H1 (cell line): Measurements from ENCODE around the gene RFLNA. TPM values are rescaled to one million over a fixed set of nuclear protein-coding genes. Genes with fewer than 3 reads are reported as not detected.
A peak's percentile ranks its signal among the peaks of the same experiment; 100 is the strongest.

ENCODE experiments used
- CTCF ChIA-PET: fragments of 300-600 bp; sonication (Branson Sonifier 250); formaldehyde crosslinking; loops from one replicate; lab custom pipeline; 2021; ENCODE audit not compliant: partially characterized antibody; lab: Charles Lee
- POLR2A ChIA-PET: fragments of 300-600 bp; sonication (Branson Sonifier 250); formaldehyde crosslinking; loops from one replicate; lab custom pipeline; 2021; ENCODE audit warnings: inconsistent platforms; ENCODE audit not compliant: partially characterized antibody; lab: Charles Lee
- DNase-seq, 2 experiments: peaks; one replicate each; pipeline versions ENCODE4 v3.0.0 to v3.0.0-alpha.2; 2010 to 2022; ENCODE audit warnings: low spot score in 2 of 2, low read depth in 1 of 2, mixed read lengths in 1 of 2
- FAIRE-seq: peaks from 2 replicates; lab custom pipeline; 2011; peaks lifted over from hg19 to GRCh38; lab: Jason Lieb, UNC
- H2AFZ ChIP-seq: 2 replicates; pipeline ENCODE4 v1.8.1; 2012; ENCODE audit warnings: low read length, inconsistent platforms
- H2AK5ac ChIP-seq: 2 replicates; pipeline ENCODE4 v1.6.1; 2013; ENCODE audit warnings: low read depth, low read length
- H2BK120ac ChIP-seq: replicated peaks from 2 replicates; pipeline ENCODE3; 2013; ENCODE audit warnings: low read depth, low read length, inconsistent platforms
- H2BK12ac ChIP-seq: 2 replicates; pipeline ENCODE4 v1.6.1; 2013; ENCODE audit warnings: low read depth, low read length
- H2BK15ac ChIP-seq: 2 replicates; pipeline ENCODE4 v1.6.1; 2013; ENCODE audit warnings: low read length
- H2BK20ac ChIP-seq: 2 replicates; pipeline ENCODE4 v1.6.1; 2013; ENCODE audit warnings: low read length
- H2BK5ac ChIP-seq: 2 replicates; pipeline ENCODE4 v1.6.1; 2013; ENCODE audit warnings: low read depth, low read length
- H3K14ac ChIP-seq: 2 replicates; pipeline ENCODE4 v1.6.1; 2013; ENCODE audit warnings: inconsistent platforms; ENCODE audit not compliant: insufficient read length
- H3K18ac ChIP-seq: 2 replicates; pipeline ENCODE4 v1.6.1; 2013; ENCODE audit warnings: low read length; ENCODE audit errors: extremely low read depth
- H3K23ac ChIP-seq: 2 replicates; pipeline ENCODE4 v1.6.1; 2013; ENCODE audit warnings: inconsistent platforms; ENCODE audit not compliant: insufficient read length
- H3K23me2 ChIP-seq: 2 replicates; pipeline ENCODE4 v1.6.1; 2013; ENCODE audit warnings: low read depth, low read length
- H3K27ac ChIP-seq: 2 replicates; pipeline ENCODE4 v1.6.1; 2011; ENCODE audit warnings: low read depth, low read length, inconsistent platforms
- H3K27me3 ChIP-seq, 4 experiments: replicated peaks in 1 of 4; 1 replicate in 1 of 4; 2 replicates in 3 of 4; pipeline versions ENCODE4 v1.6.1 to v1.8.1; 2011 to 2013; ENCODE audit warnings: low read length in 3 of 4, mild to moderate bottlenecking in 3 of 4, inconsistent platforms in 2 of 4, mixed read lengths in 2 of 4, moderate library complexity in 1 of 4; ENCODE audit not compliant: control insufficient read depth in 3 of 4, insufficient read depth in 3 of 4; ENCODE audit errors: extremely low read depth in 1 of 4
- H3K36me3 ChIP-seq, 4 experiments: 2 replicates each; pipeline versions ENCODE4 v1.6.1 to v1.8.1; 2011 to 2013; ENCODE audit warnings: mild to moderate bottlenecking in 4 of 4, low read length in 3 of 4, moderate library complexity in 2 of 4, control low read depth in 1 of 4, inconsistent platforms in 1 of 4; ENCODE audit not compliant: insufficient read depth in 4 of 4, control insufficient read depth in 2 of 4
- H3K4ac ChIP-seq: replicated peaks from 2 replicates; pipeline ENCODE3; 2013; ENCODE audit warnings: low read length, low read depth, mixed read lengths, inconsistent platforms; ENCODE audit not compliant: insufficient read length
- H3K4me1 ChIP-seq, 4 experiments: replicated peaks in 1 of 4; 1 replicate in 1 of 4; 2 replicates in 3 of 4; pipeline versions ENCODE4 v1.6.1 to v1.8.1; 2011 to 2013; ENCODE audit warnings: low read length in 3 of 4, inconsistent platforms in 2 of 4, mixed read lengths in 1 of 4; ENCODE audit not compliant: insufficient read depth in 4 of 4, control insufficient read depth in 3 of 4
- H3K4me2 ChIP-seq, 2 experiments: 2 replicates each; pipeline versions ENCODE4 v1.6.1 to v1.8.1; 2011 to 2013; ENCODE audit warnings: low read depth in 2 of 2, low read length in 2 of 2, control low read depth in 1 of 2, inconsistent platforms in 1 of 2, mild to moderate bottlenecking in 1 of 2; ENCODE audit not compliant: insufficient read depth in 1 of 2
- H3K4me3 ChIP-seq, 4 experiments: fragments of 200-600, 300-600 bp in 1 of 4; sonication (generic), shearing (Covaris generic), sonication (Bioruptor Twin) in 1 of 4; 2 replicates each; pipeline versions ENCODE4 v1.5.1 to v1.8.1; 2011 to 2016; ENCODE audit warnings: low read length in 4 of 4, low read depth in 3 of 4, control low read depth in 2 of 4, inconsistent platforms in 2 of 4, mild to moderate bottlenecking in 2 of 4, mixed read lengths in 1 of 4, moderate library complexity in 1 of 4; ENCODE audit not compliant: insufficient read depth in 2 of 4; ENCODE audit errors: extremely low read depth in 1 of 4
- H3K56ac ChIP-seq: replicated peaks from 2 replicates; pipeline ENCODE3; 2013; ENCODE audit warnings: low read depth, mild to moderate bottlenecking, mixed read lengths, low read length, inconsistent platforms; ENCODE audit not compliant: insufficient read length
- H3K79me1 ChIP-seq: 2 replicates; pipeline ENCODE4 v1.6.1; 2013; ENCODE audit warnings: low read depth, low read length, control low read depth
- H3K79me2 ChIP-seq, 2 experiments: 2 replicates each; pipeline versions ENCODE4 v1.6.1 to v1.8.1; 2012 to 2013; ENCODE audit warnings: low read length in 2 of 2, mild to moderate bottlenecking in 2 of 2, inconsistent platforms in 1 of 2; ENCODE audit not compliant: insufficient read depth in 2 of 2, control insufficient read depth in 1 of 2
- H3K9ac ChIP-seq, 4 experiments: replicated peaks in 1 of 4; 1 replicate in 1 of 4; 2 replicates in 3 of 4; pipeline versions ENCODE4 v1.6.1 to v1.8.1; 2011 to 2013; ENCODE audit warnings: low read depth in 3 of 4, low read length in 3 of 4, control low read depth in 2 of 4, mild to moderate bottlenecking in 2 of 4, moderate library complexity in 2 of 4, inconsistent platforms in 1 of 4; ENCODE audit errors: extremely low read depth in 1 of 4
- H3K9me3 ChIP-seq, 2 experiments: 2 replicates each; pipeline versions ENCODE4 v1.6.1 to v1.8.1; 2012 to 2013; ENCODE audit warnings: mild to moderate bottlenecking in 2 of 2, moderate library complexity in 2 of 2, control low read depth in 1 of 2, inconsistent platforms in 1 of 2, low read depth in 1 of 2, low read length in 1 of 2, mixed read lengths in 1 of 2; ENCODE audit not compliant: insufficient read depth in 2 of 2
- H4K20me1 ChIP-seq, 2 experiments: replicated peaks in 1 of 2; 2 replicates each; pipeline versions ENCODE3 to v1.8.1; 2011 to 2013; ENCODE audit warnings: inconsistent platforms in 2 of 2, low read length in 2 of 2, mild to moderate bottlenecking in 1 of 2; ENCODE audit not compliant: insufficient read depth in 2 of 2, control insufficient read depth in 1 of 2
- H4K5ac ChIP-seq: 2 replicates; pipeline ENCODE4 v1.6.1; 2013; ENCODE audit warnings: low read length, low read depth, mixed read lengths, inconsistent platforms; ENCODE audit not compliant: insufficient read length
- H4K8ac ChIP-seq: 2 replicates; pipeline ENCODE4 v1.8.0; 2013; ENCODE audit warnings: mild to moderate bottlenecking, moderate library complexity, low read length, inconsistent platforms; ENCODE audit not compliant: insufficient read depth; ENCODE audit errors: extremely low read depth
- H4K91ac ChIP-seq: replicated peaks from 2 replicates; pipeline ENCODE3; 2013; ENCODE audit warnings: low read length, mixed read lengths, inconsistent platforms; ENCODE audit not compliant: insufficient read length
- ASH2L ChIP-seq: fragments of 200-600, 300-600 bp; sonication (generic); IDR thresholded peaks from one replicate; pipeline ENCODE4 v1.7.1; 2017; ENCODE audit warnings: low read length
- EP300 ChIP-seq, 2 experiments: IDR thresholded peaks; 1 replicate in 1 of 2; 2 replicates in 1 of 2; pipeline ENCODE4 v1.6.1; 2011 to 2012; ENCODE audit warnings: low read depth in 2 of 2, low read length in 2 of 2, mild to moderate bottlenecking in 2 of 2, borderline replicate concordance in 1 of 2, inconsistent platforms in 1 of 2, moderate library complexity in 1 of 2
- KDM5A ChIP-seq: fragments of 200-600 bp; IDR thresholded peaks from 2 replicates; pipeline ENCODE4 v1.7.1; 2012; ENCODE audit warnings: mild to moderate bottlenecking, low read length, inconsistent platforms, mixed read lengths
- SAP30 ChIP-seq: fragments of 300-600 bp; sonication (generic); IDR thresholded peaks from 2 replicates; pipeline ENCODE4 v1.7.1; 2012; ENCODE audit warnings: low read length, moderate library complexity, mild to moderate bottlenecking, inconsistent platforms; ENCODE audit not compliant: insufficient read depth, insufficient replicate concordance
- YY1 ChIP-seq: IDR thresholded peaks from 2 replicates; pipeline ENCODE4 v1.6.1; 2011; ENCODE audit warnings: low read depth, mild to moderate bottlenecking, low read length
- WGBS, 2 experiments: shearing (Covaris generic) in 1 of 2; methylation state at CpG; one replicate each; pipeline versions ENCODE4 v1.1.6 to v1.1.7; 2013 to 2015; ENCODE audit warnings: low lambda C conversion rate in 2 of 2, mixed read lengths in 2 of 2, inconsistent platforms in 1 of 2, low coverage in 1 of 2, missing lambda C conversion rate in 1 of 2; ENCODE audit not compliant: insufficient replicate concordance in 2 of 2, insufficient coverage in 1 of 2, insufficient read length in 1 of 2; ENCODE audit errors: extremely low coverage in 1 of 2, missing lambda C conversion rate in 1 of 2; 5-methylcytosine and 5-hydroxymethylcytosine counted together
- polyA plus RNA-seq, 7 experiments: library from polyadenylated mRNA; depleted of rRNA in 3 of 7; stranded (reverse) in 5 of 7; unstranded in 2 of 7; fragments of >200 nt in 5 of 7; fragments of 200-250 nt in 2 of 7; gene quantifications; 1 replicate in 5 of 7; 2 replicates in 1 of 7; 4 replicates in 1 of 7; pipeline versions ENCODE4 v1.2.1 to v1.2.3, GENCODE V29; 2011 to 2013; ENCODE audit warnings: missing spikeins in 2 of 7, mixed read lengths in 2 of 7
- total RNA-seq: library from RNA; stranded (reverse); fragmentation: NEBNext Ultra II Directional; extraction: Animal tissue kit (Norgen Biotek cat#: 25700); gene quantifications from 2 replicates; pipeline ENCODE4 v1.2.1, GENCODE V29; 2021

RFLNA gene
- total and polyA plus RNA-seq, 2 of the 8 experiments (the other 6 are each of a cell fraction or from before 2014, with no cell fraction given) = 6.4 to 6.6 TPM

DNA sequence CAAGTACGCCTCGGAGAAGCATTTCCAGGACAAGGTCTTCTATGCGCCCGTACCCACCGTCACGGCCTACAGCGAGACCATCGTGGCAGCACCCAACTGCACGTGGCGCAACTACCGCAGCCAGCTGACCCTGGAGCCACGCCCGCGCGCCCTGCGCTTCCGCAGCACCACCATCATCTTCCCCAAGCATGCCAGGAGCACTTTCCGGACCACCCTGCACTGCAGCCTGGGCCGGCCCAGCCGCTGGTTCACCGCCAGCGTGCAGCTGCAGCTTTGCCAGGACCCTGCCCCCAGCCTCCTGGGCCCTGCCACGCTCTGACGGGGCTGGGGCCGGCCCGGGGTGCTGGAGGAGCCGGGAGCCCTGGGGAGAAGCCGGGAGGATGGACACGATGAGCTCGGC, 19.3 kb downstream of the RFLNA start:
- H3K9me3 ChIP-seq = no peaks in the 10 kb centered on the region
- peaks cover 0 to 4% (median 0%) of the 10 kb centered on the region in 4 experiments; a peak in 1 of 8 replicates for H3K36me3 ChIP-seq
- CTCF ChIA-PET = interaction anchor here (0.8 to 9.1 kb wide), 10 partner anchors 15 to 458 kb away, joined by 3 to 78 read pairs (median 4); no protein-coding TSS in a partner anchor
- no peak overlapping the region for H4K91ac ChIP-seq
- no peak overlapping the region for H4K5ac ChIP-seq
- POLR2A ChIA-PET = no interaction called here
- no peak overlapping the region for H3K56ac ChIP-seq
- H4K8ac ChIP-seq = no peak overlapping the region
- 93% methylated on average over 24 of the region's 30 CpGs; no CpG with 5 or more reads in 1 of the 2 experiments for WGBS, 2 experiments
- H3K79me2 ChIP-seq = no peaks in the 10 kb centered on the region
- no peak overlapping the region for H2BK20ac ChIP-seq
- no peak overlapping the region for H3K4me3 ChIP-seq
- no peak overlapping the region for H2BK120ac ChIP-seq
- 0 out of 2 replicates have a peak overlapping the region, but pooled peaks have one; percentile 8 for H2BK5ac ChIP-seq
- TF ChIP-seq EP300 (IDR thresholded peaks at IDR 0.05; ENCODE audit: borderline replicate concordance in 1 of 2, low read depth in 2 of 2, low read length in 2 of 2) (no peak), ASH2L (no peak), SAP30 (no peak), YY1 (no peak), KDM5A (no peak)
- TF ChIP-seq, all 59 proteins: peak for 0
- Histone ChIP-seq H3K18ac (peak overlapping the region; percentile 48; the same call in 1 of the 2 replicates), H3K4me1 (peaks cover 6 to 31% (median 21%) of the 10 kb centered on the region in 4 experiments), H3K23ac (no peak overlapping the region), H3K23me2 (no peaks in the 10 kb centered on the region), H4K20me1 (no peaks in the 10 kb centered on the region), H2BK12ac (no peak overlapping the region), H3K4ac (no peak overlapping the region), H3K9ac (no peak overlapping the region), H3K4me2 (no peak overlapping the region), H3K27me3 (no peaks in the 10 kb centered on the region; a peak in 1 of 7 replicates), H3K79me1 (no peaks in the 10 kb centered on the region), H2AFZ (no peak overlapping the region), H2AK5ac (0 out of 2 replicates have a peak overlapping the region, but pooled peaks have one; percentile 65), H2BK15ac (no peak overlapping the region; the same call in 1 of the 2 replicates), H3K27ac (no peak overlapping the region), H3K14ac (no peak overlapping the region)
- FAIRE-seq (no peak), DNase-seq (no peak)
